CD14-positive monocyte (primary cell): ENCODE measurements around the gene REL. TPM values are rescaled to one million over a fixed set of nuclear protein-coding genes. Genes with fewer than 3 reads are reported as not detected.
A peak's percentile ranks its signal among the peaks of the same experiment; 100 is the strongest.

Experiments used
- DNase-seq, 3 donors: peaks; one replicate each; pipeline ENCODE4 v3.0.0-alpha.2; 2011 to 2022
- H2AFZ ChIP-seq: 2 replicates; pipeline ENCODE4 v1.6.0; 2012; ENCODE audit warnings: mild to moderate bottlenecking, low read depth, low read length, inconsistent platforms; ENCODE audit not compliant: insufficient read depth, poor library complexity, severe bottlenecking
- H3K27ac ChIP-seq, 2 donors: 1 replicate in 1 of 2; 2 replicates in 1 of 2; pipeline ENCODE4 v1.5.1; 2012 to 2013; ENCODE audit warnings: low read length in 2 of 2, control low read depth in 1 of 2, inconsistent platforms in 1 of 2, low read depth in 1 of 2, mild to moderate bottlenecking in 1 of 2
- H3K27me3 ChIP-seq, 2 donors: one replicate each; pipeline versions ENCODE4 v1.6.0 to v1.6.1; 2011 to 2013; ENCODE audit warnings: low read length in 2 of 2; ENCODE audit not compliant: control insufficient read depth in 2 of 2, insufficient read depth in 2 of 2
- H3K36me3 ChIP-seq, 2 donors: replicated peaks in 1 of 2; 1 replicate in 1 of 2; 2 replicates in 1 of 2; pipeline versions ENCODE4 v1.5.1 to v1.6.1; 2012 to 2013; ENCODE audit warnings: low read length in 2 of 2, control low read depth in 1 of 2, inconsistent platforms in 1 of 2, mild to moderate bottlenecking in 1 of 2; ENCODE audit not compliant: insufficient read depth in 2 of 2, control insufficient read depth in 1 of 2
- H3K4me1 ChIP-seq, 2 donors: 1 replicate in 1 of 2; 2 replicates in 1 of 2; pipeline versions ENCODE4 v1.5.1 to v1.6.1; 2012 to 2013; ENCODE audit warnings: low read length in 2 of 2, control low read depth in 1 of 2, inconsistent platforms in 1 of 2, mild to moderate bottlenecking in 1 of 2, moderate library complexity in 1 of 2; ENCODE audit not compliant: insufficient read depth in 2 of 2, control insufficient read depth in 1 of 2
- H3K4me2 ChIP-seq: replicated peaks from 2 replicates; pipeline ENCODE3; 2012; ENCODE audit warnings: low read length, moderate library complexity, mild to moderate bottlenecking; ENCODE audit not compliant: poor library complexity, severe bottlenecking; ENCODE audit errors: extremely low read depth
- H3K4me3 ChIP-seq, 3 experiments: fragments of 200-600 bp in 1 of 3; sonication (generic) in 1 of 3; replicated peaks in 1 of 3; 1 replicate in 2 of 3; 2 replicates in 1 of 3; pipeline ENCODE4 v1.5.1; 2011 to 2013; ENCODE audit warnings: low read length in 3 of 3, mild to moderate bottlenecking in 3 of 3, control low read depth in 2 of 3, low read depth in 2 of 3, inconsistent platforms in 1 of 3, moderate library complexity in 1 of 3
- H3K79me2 ChIP-seq: 2 replicates; pipeline ENCODE4 v1.6.0; 2012; ENCODE audit warnings: mild to moderate bottlenecking, control low read depth, inconsistent platforms, low read length, moderate library complexity; ENCODE audit not compliant: insufficient read depth
- H3K9ac ChIP-seq: 2 replicates; pipeline ENCODE4 v1.6.0; 2017; ENCODE audit warnings: low read length, mild to moderate bottlenecking; ENCODE audit not compliant: insufficient read depth, poor library complexity, severe bottlenecking
- H3K9me3 ChIP-seq, 2 donors: replicated peaks in 1 of 2; 1 replicate in 1 of 2; 2 replicates in 1 of 2; pipeline versions ENCODE4 v1.5.1 to v1.6.1; 2012 to 2013; ENCODE audit warnings: low read length in 2 of 2, control low read depth in 1 of 2; ENCODE audit not compliant: control insufficient read depth in 1 of 2, insufficient read depth in 1 of 2
- H4K20me1 ChIP-seq: 2 replicates; pipeline ENCODE4 v1.6.0; 2012; ENCODE audit warnings: mild to moderate bottlenecking, low read length, control low read depth, moderate library complexity; ENCODE audit not compliant: insufficient read depth
- H3K27ac Mint-ChIP-seq, 7 donors: one replicate each; pipeline ENCODE4 v1.8.0; 2020; ENCODE audit warnings: mild to moderate bottlenecking in 7 of 7, mixed read lengths in 7 of 7, moderate library complexity in 6 of 7, inconsistent platforms in 2 of 7
- H3K27me3 Mint-ChIP-seq, 3 donors: one replicate each; pipeline ENCODE4 v1.8.0; 2021 to 2022; ENCODE audit warnings: low read depth in 3 of 3, mild to moderate bottlenecking in 3 of 3, mixed read lengths in 3 of 3, moderate library complexity in 3 of 3, inconsistent platforms in 1 of 3
- H3K36me3 Mint-ChIP-seq, 2 donors: one replicate each; pipeline ENCODE4 v1.8.0; 2020; ENCODE audit warnings: mixed read lengths in 2 of 2, inconsistent platforms in 1 of 2, mild to moderate bottlenecking in 1 of 2
- H3K4me1 Mint-ChIP-seq: one replicate; pipeline ENCODE4 v1.8.0; 2020; ENCODE audit warnings: mild to moderate bottlenecking, mixed read lengths
- H3K4me3 Mint-ChIP-seq, 2 donors: one replicate each; pipeline ENCODE4 v1.8.0; 2020; ENCODE audit warnings: mild to moderate bottlenecking in 2 of 2, mixed read lengths in 2 of 2, moderate library complexity in 1 of 2
- H3K9me3 Mint-ChIP-seq, 7 donors: one replicate each; pipeline ENCODE4 v1.8.0; 2020 to 2022; ENCODE audit warnings: mixed read lengths in 7 of 7, mild to moderate bottlenecking in 6 of 7, moderate library complexity in 6 of 7, inconsistent platforms in 2 of 7
- WGBS: methylation state at CpG from one replicate; pipeline ENCODE4 v1.1.5; 2013; ENCODE audit warnings: missing lambda C conversion rate; ENCODE audit not compliant: insufficient coverage; 5-methylcytosine and 5-hydroxymethylcytosine counted together
- intact Hi-C, 2 donors: fragments of 100-400 bp; cut with micrococcal nuclease; formaldehyde crosslinking; loops; one replicate each; pipeline versions ENCODE4 v1.15.0 to v1.15.1; 2023
- polyA plus RNA-seq, 3 donors: library from polyadenylated mRNA; depleted of rRNA in 1 of 3; unstranded in 2 of 3; stranded (reverse) in 1 of 3; fragments of 300-500 nt in 2 of 3; fragments of >200 nt in 1 of 3; fragmentation: Illumina TruSeq in 2 of 3; gene quantifications; 1 replicate in 2 of 3; 2 replicates in 1 of 3; pipeline ENCODE4 v1.2.3, GENCODE V29; 2012 to 2021
- TF ChIP-seq, protein P1 (sequence below): fragments of 200-600 bp; IDR thresholded peaks from one replicate; pipeline ENCODE4 v1.8.0; 2022; ENCODE audit warnings: antibody characterized with exemption, mild to moderate bottlenecking

Gene REL
- polyA plus RNA-seq, 3 donors: 18.3 to 34.3 (median 20.3) TPM

DNA sequence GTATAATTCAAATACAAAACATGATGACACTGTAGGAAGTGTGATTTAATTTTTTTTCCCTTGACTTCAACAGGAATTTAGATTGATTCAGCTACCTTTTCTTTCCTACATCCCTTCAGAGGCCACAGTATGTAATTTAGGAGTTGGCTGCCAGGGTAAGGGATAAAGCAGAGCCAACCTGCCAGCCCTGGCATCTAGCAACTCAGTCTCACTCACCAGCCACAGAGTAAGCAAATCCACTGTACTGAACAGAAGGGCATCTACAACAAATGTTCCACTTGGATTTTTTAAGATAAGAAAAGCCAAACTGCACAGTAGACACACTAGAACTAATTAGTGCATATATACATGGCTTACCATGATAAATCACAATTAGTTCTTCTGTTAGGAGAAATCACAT, 81.8 kb downstream of the REL start:
- no peaks in the 10 kb centered on the region for H3K36me3 ChIP-seq
- H3K9ac ChIP-seq: no peak overlapping the region
- Mint-ChIP-seq H3K36me3 (peaks cover 14 to 16% of the 10 kb centered on the region in 2 donors), H3K27ac (no peak overlapping the region), H3K4me3 (no peak overlapping the region), H3K4me1 (peaks cover 16% of the 10 kb centered on the region), H3K9me3 (no peaks in the 10 kb centered on the region), H3K27me3 (no peaks in the 10 kb centered on the region)
- no peaks in the 10 kb centered on the region for H3K9me3 ChIP-seq
- intact Hi-C loops: no loop called here
- H2AFZ ChIP-seq: no peak overlapping the region
- H3K79me2 ChIP-seq: no peaks in the 10 kb centered on the region
- H3K27me3 ChIP-seq: no peaks in the 10 kb centered on the region
- no peak for DNase-seq
- no peak overlapping the region for H3K4me2 ChIP-seq
- H3K4me1 ChIP-seq: peaks cover 11 to 18% of the 10 kb centered on the region in 2 donors
- no peak overlapping the region for H3K4me3 ChIP-seq
- no peaks in the 10 kb centered on the region for H4K20me1 ChIP-seq
- TF ChIP-seq, protein P1, sequence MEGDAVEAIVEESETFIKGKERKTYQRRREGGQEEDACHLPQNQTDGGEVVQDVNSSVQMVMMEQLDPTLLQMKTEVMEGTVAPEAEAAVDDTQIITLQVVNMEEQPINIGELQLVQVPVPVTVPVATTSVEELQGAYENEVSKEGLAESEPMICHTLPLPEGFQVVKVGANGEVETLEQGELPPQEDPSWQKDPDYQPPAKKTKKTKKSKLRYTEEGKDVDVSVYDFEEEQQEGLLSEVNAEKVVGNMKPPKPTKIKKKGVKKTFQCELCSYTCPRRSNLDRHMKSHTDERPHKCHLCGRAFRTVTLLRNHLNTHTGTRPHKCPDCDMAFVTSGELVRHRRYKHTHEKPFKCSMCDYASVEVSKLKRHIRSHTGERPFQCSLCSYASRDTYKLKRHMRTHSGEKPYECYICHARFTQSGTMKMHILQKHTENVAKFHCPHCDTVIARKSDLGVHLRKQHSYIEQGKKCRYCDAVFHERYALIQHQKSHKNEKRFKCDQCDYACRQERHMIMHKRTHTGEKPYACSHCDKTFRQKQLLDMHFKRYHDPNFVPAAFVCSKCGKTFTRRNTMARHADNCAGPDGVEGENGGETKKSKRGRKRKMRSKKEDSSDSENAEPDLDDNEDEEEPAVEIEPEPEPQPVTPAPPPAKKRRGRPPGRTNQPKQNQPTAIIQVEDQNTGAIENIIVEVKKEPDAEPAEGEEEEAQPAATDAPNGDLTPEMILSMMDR: no peak
- H3K27ac ChIP-seq: no peak overlapping the region

- Histone ChIP-seq H2AFZ (peak overlapping the region; percentile 49), H3K79me2 (no peaks in the 10 kb centered on the region), H3K4me2 (no peak overlapping the region), H3K4me3 (no peak overlapping the region), H3K27me3 (no peaks in the 10 kb centered on the region), H4K20me1 (no peaks in the 10 kb centered on the region), H3K36me3 (no peaks in the 10 kb centered on the region), H3K4me1 (peaks cover 11 to 18% of the 10 kb centered on the region in 2 donors), H3K9ac (no peak overlapping the region), H3K9me3 (no peaks in the 10 kb centered on the region), H3K27ac (no peak overlapping the region)
- intact Hi-C loops: no loop called here
- H3K36me3 Mint-ChIP-seq: peaks cover 5 to 8% of the 10 kb centered on the region in 2 donors
- TF ChIP-seq, protein P1: no peak
- WGBS: no CpG with 5 or more reads among the region's 7 CpGs
- no peaks in the 10 kb centered on the region for H3K9me3 Mint-ChIP-seq
- no peaks in the 10 kb centered on the region for H3K27me3 Mint-ChIP-seq
- peak overlapping the region in 1 of 7 donors; percentile 37 for H3K27ac Mint-ChIP-seq
- peaks cover 16% of the 10 kb centered on the region for H3K4me1 Mint-ChIP-seq
- no peak overlapping the region for H3K4me3 Mint-ChIP-seq
- no peak for DNase-seq
Measured at GRCh38 chr2:60964651-60965498, 83.5 kb downstream of the REL start.
